Measurements from ENCODE around the gene SH3RF3. TPM values are rescaled to one million over a fixed set of nuclear protein-coding genes. Genes with fewer than 3 reads are reported as not detected.

SH3RF3 gene
- total RNA-seq, 2 donors from 2014 or later: 37.4 to 61.7 TPM

GRCh38 chr2:109401370-109401769, 272.4 kb downstream of the SH3RF3 start:
- TF ChIP-seq CTCF (IDR thresholded peaks at IDR 0.05): no peak
- H3K9me3 ChIP-seq: no peaks in the 10 kb centered on the region
- H3K4me3 ChIP-seq: no peak overlapping the region
- DNase-seq (ENCODE audit: low spot score): no peak
- H3K4me1 ChIP-seq (ENCODE audit: control insufficient read depth in 1 of 2, low read depth in 2 of 2): peaks cover 11 to 35% of the 10 kb centered on the region in 2 donors
- H3K27ac ChIP-seq: peak overlapping the region in 1 of 2 donors; percentile 38
- H3K36me3 ChIP-seq: peaks cover 7% of the 10 kb centered on the region
- ATAC-seq (ENCODE audit: insufficient number of reproducible peaks, low FRiP score, low read depth): no peak
- H3K27me3 ChIP-seq (replicated peaks; ENCODE audit: insufficient read depth): no peaks in the 10 kb centered on the region

GRCh38 chr2:109402180-109402579, 273.2 kb downstream of the SH3RF3 start:
- no peak for DNase-seq (ENCODE audit: low spot score)
- peaks cover 11 to 30% of the 10 kb centered on the region in 2 donors for H3K4me1 ChIP-seq (ENCODE audit: control insufficient read depth in 1 of 2, low read depth in 2 of 2)
- H3K9me3 ChIP-seq: no peaks in the 10 kb centered on the region
- H3K4me3 ChIP-seq: no peak overlapping the region
- TF ChIP-seq CTCF (IDR thresholded peaks at IDR 0.05): no peak
- peak overlapping the region in 1 of 2 donors; percentile 38 for H3K27ac ChIP-seq
- H3K27me3 ChIP-seq (replicated peaks; ENCODE audit: insufficient read depth): no peaks in the 10 kb centered on the region
- H3K36me3 ChIP-seq: peaks cover 7% of the 10 kb centered on the region
- no peak for ATAC-seq (ENCODE audit: insufficient number of reproducible peaks, low FRiP score, low read depth)

GRCh38 chr2:109402980-109403840, 274.2 kb downstream of the SH3RF3 start:
- Histone ChIP-seq H3K27me3 (replicated peaks; ENCODE audit: insufficient read depth) (no peaks in the 10 kb centered on the region), H3K4me3 (no peak overlapping the region), H3K4me1 (ENCODE audit: control insufficient read depth in 1 of 2, low read depth in 2 of 2) (peaks cover 11 to 30% of the 10 kb centered on the region in 2 donors), H3K27ac (no peak overlapping the region), H3K36me3 (peaks cover 7% of the 10 kb centered on the region), H3K9me3 (no peaks in the 10 kb centered on the region)
- ATAC-seq (ENCODE audit: insufficient number of reproducible peaks, low FRiP score, low read depth) (no peak), DNase-seq (ENCODE audit: low spot score) (no peak)
- no peak for TF ChIP-seq CTCF (IDR thresholded peaks at IDR 0.05)

GRCh38 chr2:109403841-109404201, 274.8 kb downstream of the SH3RF3 start:
- H3K27me3 ChIP-seq (replicated peaks; ENCODE audit: insufficient read depth): no peaks in the 10 kb centered on the region
- peaks cover 7% of the 10 kb centered on the region for H3K36me3 ChIP-seq
- peaks cover 11 to 25% of the 10 kb centered on the region in 2 donors for H3K4me1 ChIP-seq (ENCODE audit: control insufficient read depth in 1 of 2, low read depth in 2 of 2)
- H3K4me3 ChIP-seq: no peak overlapping the region
- no peaks in the 10 kb centered on the region for H3K9me3 ChIP-seq
- ATAC-seq (ENCODE audit: insufficient number of reproducible peaks, low FRiP score, low read depth) (no peak), DNase-seq (ENCODE audit: low spot score) (no peak)
- TF ChIP-seq CTCF (IDR thresholded peaks at IDR 0.05): no peak
- no peak overlapping the region for H3K27ac ChIP-seq

- no peak for TF ChIP-seq CTCF (IDR thresholded peaks at IDR 0.05)
These were observed 275.7 kb downstream of the SH3RF3 start for GRCh38 chr2:109404681-109405080.

More at GRCh38 chr2:109404681-109405080, 275.7 kb downstream of the SH3RF3 start:
- DNase-seq (ENCODE audit: low spot score) (no peak), ATAC-seq (ENCODE audit: insufficient number of reproducible peaks, low FRiP score, low read depth) (no peak)
- Histone ChIP-seq H3K27me3 (replicated peaks; ENCODE audit: insufficient read depth) (no peaks in the 10 kb centered on the region), H3K4me1 (ENCODE audit: control insufficient read depth in 1 of 2, low read depth in 2 of 2) (peaks cover 9 to 22% of the 10 kb centered on the region in 2 donors), H3K27ac (no peak overlapping the region), H3K36me3 (peaks cover 7% of the 10 kb centered on the region), H3K4me3 (no peak overlapping the region), H3K9me3 (no peaks in the 10 kb centered on the region)

Measured in thoracic aorta (tissue), 2 donors.